ENCODE results near the gene ACAT1. TPM values are rescaled to one million over a fixed set of nuclear protein-coding genes. Genes with fewer than 3 reads are reported as not detected.
"Not testable (repeated sequence)": the region's sequence is repeated elsewhere in the genome, so short reads cannot be mapped to it uniquely, and the experiment has no call there.

Gene ACAT1
- polyA plus RNA-seq, 1 donor: 54.5 TPM

DNA sequence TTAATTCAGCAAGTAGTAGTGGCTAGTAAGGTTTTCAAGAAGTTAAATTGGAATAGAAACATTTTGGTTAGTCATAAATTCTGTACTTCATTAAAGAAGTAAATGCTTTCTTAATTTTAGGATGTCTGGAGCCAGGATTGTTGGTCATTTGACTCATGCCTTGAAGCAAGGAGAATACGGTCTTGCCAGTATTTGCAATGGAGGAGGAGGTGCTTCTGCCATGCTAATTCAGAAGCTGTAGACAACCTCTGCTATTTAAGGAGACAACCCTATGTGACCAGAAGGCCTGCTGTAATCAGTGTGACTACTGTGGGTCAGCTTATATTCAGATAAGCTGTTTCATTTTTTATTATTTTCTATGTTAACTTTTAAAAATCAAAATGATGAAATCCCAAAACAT lies 25.8 kb downstream of the ACAT1 start:
- DNase-seq: no peak

DNA sequence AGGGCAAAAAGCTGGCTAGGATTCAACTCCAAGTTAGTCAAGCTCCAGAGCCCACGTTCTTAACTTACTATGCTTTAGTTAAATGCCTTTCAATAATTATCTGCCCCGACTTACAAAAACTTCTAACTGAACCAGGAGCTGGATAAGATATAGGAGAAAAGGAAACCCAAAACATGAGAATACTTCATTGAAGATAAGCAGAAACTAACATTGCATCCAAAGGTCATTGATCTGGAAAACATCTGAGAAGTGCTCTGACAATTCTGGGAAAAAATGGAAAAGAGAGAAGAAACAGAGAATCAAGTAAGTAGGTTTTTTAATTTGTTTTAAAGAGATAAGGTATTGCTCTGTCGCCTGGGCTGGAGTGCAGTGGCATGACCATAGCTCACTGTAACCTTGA lies 27.2 kb downstream of the ACAT1 start:
- no peak for DNase-seq

DNA sequence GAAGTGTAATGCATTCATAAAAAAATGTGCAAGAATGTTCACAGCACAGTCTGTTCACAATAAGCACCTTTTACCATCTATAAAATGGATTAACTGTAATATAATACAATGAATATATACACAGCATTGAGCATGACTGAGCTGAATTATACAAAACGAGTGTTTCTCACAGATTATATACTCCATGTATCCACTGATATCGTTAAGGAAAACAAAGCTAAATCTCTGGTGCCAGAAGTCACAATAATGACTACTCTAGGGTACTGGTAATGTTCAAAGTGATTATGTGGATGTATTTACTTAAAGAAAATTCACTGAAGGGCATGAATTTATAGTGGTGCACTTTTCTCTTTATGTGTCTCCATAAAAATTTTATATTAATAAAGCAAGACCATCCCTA lies 33.2 kb downstream of the ACAT1 start:
- no peak for DNase-seq

DNA sequence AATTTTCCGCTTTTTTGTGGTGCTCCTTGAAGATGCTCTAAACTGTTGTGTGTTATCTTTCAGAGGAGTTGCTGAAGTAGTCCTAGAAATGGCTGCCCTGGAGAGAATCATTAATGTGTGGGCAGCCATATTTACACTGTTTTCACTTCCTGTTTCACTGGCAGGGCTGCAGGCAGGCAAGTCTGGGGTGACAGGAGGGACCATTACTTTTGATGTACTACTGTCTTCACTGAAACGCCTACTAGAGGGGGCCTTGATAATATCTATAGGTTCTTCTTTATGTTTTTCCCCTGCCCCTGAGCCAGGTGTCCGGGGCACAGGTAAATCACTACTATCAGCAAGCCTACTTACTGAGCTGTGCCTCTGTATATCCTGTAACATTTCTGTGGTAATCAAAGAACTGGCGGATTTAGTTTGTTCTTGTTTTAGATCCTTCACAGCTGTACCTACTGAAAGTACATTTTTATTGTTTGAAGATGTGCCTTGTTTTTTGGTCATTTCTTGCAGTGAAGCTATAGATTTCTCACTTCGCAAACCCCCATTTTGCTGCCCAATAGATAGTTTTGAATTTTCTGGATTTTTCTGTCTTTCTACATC lies 39.7 kb downstream of the ACAT1 start:
- no peak for DNase-seq

DNA sequence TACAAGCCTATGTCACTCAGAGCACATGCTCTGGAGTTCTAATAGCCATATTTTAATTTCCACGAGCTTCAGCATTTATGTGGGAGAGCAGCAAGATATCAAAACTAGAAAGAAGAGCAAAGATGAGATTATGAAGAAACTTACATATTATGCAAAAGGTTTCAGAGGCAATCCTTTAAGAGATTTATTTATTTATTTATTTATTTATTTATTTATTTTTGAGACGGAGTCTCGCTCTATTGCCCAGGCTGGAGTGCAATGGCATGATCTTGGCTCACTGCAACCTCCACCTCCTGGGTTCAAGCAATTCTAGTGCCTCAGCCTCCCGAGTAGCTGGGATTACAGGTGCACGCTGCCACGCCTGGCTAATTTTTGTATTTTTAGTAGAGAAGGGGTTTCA lies 41.5 kb downstream of the ACAT1 start:
- not testable (repeated sequence) for DNase-seq

DNA sequence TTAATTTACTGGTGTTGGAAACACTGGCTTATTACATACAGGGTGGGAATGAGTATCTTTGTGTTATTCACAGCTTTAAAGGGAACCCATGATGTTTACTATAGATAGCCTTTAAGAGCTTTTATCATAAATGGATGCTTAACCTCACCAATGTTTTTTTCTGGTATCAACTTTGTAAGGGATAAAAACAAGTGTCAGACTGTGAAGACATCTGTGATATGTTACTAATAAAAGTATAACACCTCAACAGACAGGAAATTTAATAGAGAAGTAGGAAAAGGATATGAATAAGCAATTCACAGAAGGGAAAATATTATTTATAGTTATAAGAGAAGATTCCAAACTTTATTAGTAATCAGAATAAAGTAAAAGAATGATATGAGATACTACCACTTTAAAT lies 46.3 kb downstream of the ACAT1 start:
- DNase-seq: no peak

DNA sequence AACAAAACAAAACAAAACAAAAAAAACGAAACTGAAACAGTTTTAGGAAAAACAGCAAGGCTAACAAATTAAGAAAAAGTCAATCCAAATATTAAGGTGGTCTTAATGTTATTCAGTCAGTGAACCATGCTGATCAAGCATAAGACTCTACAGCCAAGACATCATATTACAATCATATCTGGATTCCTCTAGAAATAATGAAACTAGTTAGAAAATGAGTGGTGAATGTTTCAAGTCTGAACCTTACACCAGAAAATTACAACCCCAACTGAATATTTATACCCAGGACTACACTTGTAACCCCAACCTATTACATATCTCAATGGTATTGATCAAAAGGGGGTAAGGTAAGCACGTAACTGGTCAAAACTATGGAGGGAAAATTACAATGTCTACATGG lies 48.8 kb downstream of the ACAT1 start:
- no peak for DNase-seq

DNA sequence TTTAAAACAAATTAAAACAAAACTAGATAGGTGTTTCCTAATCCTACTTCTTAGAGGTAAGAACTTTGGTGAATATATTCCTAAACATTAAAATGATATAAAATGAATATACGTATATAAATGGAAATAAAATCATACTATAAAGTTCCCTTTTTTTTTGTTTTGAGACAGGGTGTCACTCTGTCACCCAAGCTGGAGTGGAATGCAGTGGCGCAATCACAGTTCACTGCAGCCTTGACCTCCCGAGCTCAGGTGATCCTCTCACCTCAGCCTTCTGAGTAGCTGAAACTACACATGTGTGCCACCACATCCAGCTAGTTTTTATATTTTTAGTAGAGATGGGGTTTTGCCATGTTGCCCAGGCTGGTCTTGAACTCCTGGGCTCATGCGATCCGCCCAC lies 56.2 kb downstream of the ACAT1 start:
- no peak for DNase-seq

DNA sequence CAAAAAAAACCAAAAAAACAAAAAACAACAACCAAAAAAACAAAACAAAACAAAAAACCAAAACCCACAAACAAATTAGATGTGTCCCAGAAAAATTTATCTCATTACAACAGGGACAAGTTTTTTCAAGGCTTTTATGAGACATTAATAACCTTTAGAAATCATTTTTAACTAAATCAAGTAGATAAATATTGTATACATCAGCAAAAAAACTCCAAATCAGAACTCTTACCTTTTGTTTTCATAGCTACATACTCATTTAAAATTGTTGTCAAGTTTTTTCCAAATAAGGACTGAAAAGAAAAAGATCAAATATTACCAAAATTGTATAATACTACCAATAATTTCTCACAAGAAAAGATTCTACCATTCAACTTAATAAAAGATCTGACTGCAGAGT lies 72.4 kb downstream of the ACAT1 start:
- no peak for DNase-seq

DNA sequence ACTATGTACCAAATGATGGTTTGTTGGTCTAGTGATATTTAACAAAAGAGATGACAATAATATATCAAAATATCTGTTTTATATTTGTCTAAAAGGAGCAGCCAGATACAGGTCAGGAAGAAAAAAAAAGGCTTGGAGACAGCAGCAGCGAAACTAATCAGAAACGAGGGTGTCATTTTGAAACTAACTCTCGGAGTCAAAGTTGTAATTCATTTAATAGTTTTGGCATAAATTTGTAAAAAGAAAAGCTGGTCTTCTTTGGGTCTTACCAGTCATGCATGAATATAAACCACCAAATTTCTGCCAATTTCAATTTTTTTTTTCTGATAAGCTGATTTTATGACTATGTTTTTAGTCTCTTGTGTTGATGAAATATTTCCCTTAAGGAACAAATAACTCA lies 75.5 kb downstream of the ACAT1 start:
- no peak for DNase-seq

Other genes starting within 250 kb of the ACAT1 start
- gene RAB39A, start 193.1 kb upstream of the ACAT1 start, polyA plus RNA-seq (ENCODE audit: insufficient read length): 0.49 TPM
- gene CUL5, start 112.7 kb upstream of the ACAT1 start, polyA plus RNA-seq (ENCODE audit: insufficient read length): 29.3 TPM
- gene NPAT, start 101.1 kb downstream of the ACAT1 start, polyA plus RNA-seq (ENCODE audit: insufficient read length): 7.1 TPM
- 42.7 TPM for gene ATM, start 101.5 kb downstream of the ACAT1 start, polyA plus RNA-seq (ENCODE audit: insufficient read length)